T-helper 1 cell treated with Interleukin-12 subunit alpha and Interleukin-12 subunit beta and Interleukin-4 antibody, amounts not matched to agents 30 μg/mL and 1 μg/mL, for 36 hours (primary cell): Measurements from ENCODE around the gene ZNF182.
"Not testable (repeated sequence)": the region's sequence is repeated elsewhere in the genome, so short reads cannot be mapped to it uniquely, and the experiment has no call there.

ENCODE experiments used
- H3K27ac Mint-ChIP-seq: one replicate; pipeline ENCODE4 v1.8.0; 2021; ENCODE audit warnings: mild to moderate bottlenecking, mixed read lengths
- H3K27me3 Mint-ChIP-seq: one replicate; pipeline ENCODE4 v1.8.0; 2021; ENCODE audit warnings: low read depth, mixed read lengths
- H3K36me3 Mint-ChIP-seq: one replicate; pipeline ENCODE4 v1.8.0; 2021; ENCODE audit warnings: low read depth, mixed read lengths
- H3K4me1 Mint-ChIP-seq: one replicate; pipeline ENCODE4 v1.8.0; 2021; ENCODE audit warnings: low read depth, mixed read lengths
- H3K4me3 Mint-ChIP-seq: one replicate; pipeline ENCODE4 v1.8.0; 2021; ENCODE audit warnings: mild to moderate bottlenecking, moderate library complexity, mixed read lengths
- H3K9me3 Mint-ChIP-seq: one replicate; pipeline ENCODE4 v1.8.0; 2021; ENCODE audit warnings: mixed read lengths

ZNF182 gene

GRCh38 chrX:48019892-48020291, 16.1 kb upstream of the ZNF182 start:
- not testable (repeated sequence) for H3K4me1 Mint-ChIP-seq, H3K36me3 Mint-ChIP-seq, H3K27ac Mint-ChIP-seq, H3K9me3 Mint-ChIP-seq, H3K27me3 Mint-ChIP-seq, H3K4me3 Mint-ChIP-seq

- not testable (repeated sequence) for H3K36me3 Mint-ChIP-seq, H3K4me1 Mint-ChIP-seq, H3K27ac Mint-ChIP-seq, H3K9me3 Mint-ChIP-seq, H3K4me3 Mint-ChIP-seq, H3K27me3 Mint-ChIP-seq
Measured at GRCh38 chrX:48016583-48017310, 13.0 kb upstream of the ZNF182 start.

GRCh38 chrX:48009445-48009960, 5.7 kb upstream of the ZNF182 start:
- not testable (repeated sequence) for H3K4me3 Mint-ChIP-seq, H3K27ac Mint-ChIP-seq, H3K4me1 Mint-ChIP-seq, H3K9me3 Mint-ChIP-seq, H3K27me3 Mint-ChIP-seq, H3K36me3 Mint-ChIP-seq

GRCh38 chrX:48006688-48007087, 2.9 kb upstream of the ZNF182 start, which contains the start of gene SPACA5:
SPACA5 (plus strand) TSS chrX:48006988; CDS start chrX:48007803, 815 bp downstream.
- H3K4me3 Mint-ChIP-seq, H3K36me3 Mint-ChIP-seq, H3K27me3 Mint-ChIP-seq, H3K27ac Mint-ChIP-seq, H3K9me3 Mint-ChIP-seq: not testable (repeated sequence)
- peaks cover 14% of the 10 kb centered on the region for H3K4me1 Mint-ChIP-seq

GRCh38 chrX:48003367-48003757, 427 bp downstream of the ZNF182 start:
- Mint-ChIP-seq H3K9me3 (no peaks in the 10 kb centered on the region), H3K36me3 (peaks cover 22% of the 10 kb centered on the region), H3K4me3 (peak overlapping the region; percentile 99), H3K27ac (peak overlapping the region; percentile 99), H3K4me1 (peaks cover 19% of the 10 kb centered on the region), H3K27me3 (no peaks in the 10 kb centered on the region)

- no peak overlapping the region for H3K27ac Mint-ChIP-seq
- peaks cover 26% of the 10 kb centered on the region for H3K36me3 Mint-ChIP-seq
- H3K4me1 Mint-ChIP-seq, result peaks cover 19% of the 10 kb centered on the region
- H3K4me3 Mint-ChIP-seq, result peak overlapping the region; percentile 17
- no peaks in the 10 kb centered on the region for H3K27me3 Mint-ChIP-seq
- no peaks in the 10 kb centered on the region for H3K9me3 Mint-ChIP-seq
Measured at GRCh38 chrX:48002929-48003328, 860 bp downstream of the ZNF182 start.

GRCh38 chrX:48002319-48002718, 1.5 kb downstream of the ZNF182 start:
- no peak overlapping the region for H3K27ac Mint-ChIP-seq
- peak overlapping the region; percentile 40 for H3K4me3 Mint-ChIP-seq
- no peaks in the 10 kb centered on the region for H3K9me3 Mint-ChIP-seq
- H3K36me3 Mint-ChIP-seq, result peaks cover 26% of the 10 kb centered on the region
- no peaks in the 10 kb centered on the region for H3K27me3 Mint-ChIP-seq
- H3K4me1 Mint-ChIP-seq, result peaks cover 19% of the 10 kb centered on the region

- peaks cover 19% of the 10 kb centered on the region for H3K4me1 Mint-ChIP-seq
- no peak overlapping the region for H3K27ac Mint-ChIP-seq
- peaks cover 36% of the 10 kb centered on the region for H3K36me3 Mint-ChIP-seq
- no peak overlapping the region for H3K4me3 Mint-ChIP-seq
- peaks cover under 1% of the 10 kb centered on the region for H3K9me3 Mint-ChIP-seq
- H3K27me3 Mint-ChIP-seq, result no peaks in the 10 kb centered on the region
Measured at GRCh38 chrX:48001260-48001659, 2.5 kb downstream of the ZNF182 start.

GRCh38 chrX:47992669-47993068, 11.1 kb downstream of the ZNF182 start:
- Mint-ChIP-seq H3K9me3 (peaks cover 44% of the 10 kb centered on the region), H3K4me3 (no peak overlapping the region), H3K36me3 (peaks cover 75% of the 10 kb centered on the region), H3K27ac (no peak overlapping the region), H3K27me3 (no peaks in the 10 kb centered on the region), H3K4me1 (peaks cover 16% of the 10 kb centered on the region)

GRCh38 chrX:47992095-47992380, 11.8 kb downstream of the ZNF182 start:
- Mint-ChIP-seq H3K36me3 (peaks cover 78% of the 10 kb centered on the region), H3K27ac (no peak overlapping the region), H3K4me1 (peaks cover 16% of the 10 kb centered on the region), H3K27me3 (no peaks in the 10 kb centered on the region), H3K4me3 (no peak overlapping the region), H3K9me3 (peaks cover 49% of the 10 kb centered on the region)

- H3K9me3 Mint-ChIP-seq, result peaks cover 52% of the 10 kb centered on the region
- peaks cover 16% of the 10 kb centered on the region for H3K4me1 Mint-ChIP-seq
- no peaks in the 10 kb centered on the region for H3K27me3 Mint-ChIP-seq
- no peak overlapping the region for H3K4me3 Mint-ChIP-seq
- H3K27ac Mint-ChIP-seq, result no peak overlapping the region
- peaks cover 76% of the 10 kb centered on the region for H3K36me3 Mint-ChIP-seq
Measured at GRCh38 chrX:47991263-47992094, 12.3 kb downstream of the ZNF182 start.

- peaks cover 65% of the 10 kb centered on the region for H3K36me3 Mint-ChIP-seq
- no peaks in the 10 kb centered on the region for H3K27me3 Mint-ChIP-seq
- no peak overlapping the region for H3K27ac Mint-ChIP-seq
- H3K9me3 Mint-ChIP-seq, result peaks cover 61% of the 10 kb centered on the region
- H3K4me1 Mint-ChIP-seq, result no peaks in the 10 kb centered on the region
- no peak overlapping the region for H3K4me3 Mint-ChIP-seq
Measured at GRCh38 chrX:47976254-47977151, 27.3 kb downstream of the ZNF182 start.

- Mint-ChIP-seq H3K4me3 (no peak overlapping the region), H3K9me3 (peaks cover 57% of the 10 kb centered on the region), H3K36me3 (peaks cover 38% of the 10 kb centered on the region), H3K27me3 (no peaks in the 10 kb centered on the region), H3K4me1 (no peaks in the 10 kb centered on the region), H3K27ac (no peak overlapping the region)
Measured at GRCh38 chrX:47973235-47973634, 30.6 kb downstream of the ZNF182 start.

GRCh38 chrX:47965526-47965925, 38.3 kb downstream of the ZNF182 start:
- not testable (repeated sequence) for H3K27me3 Mint-ChIP-seq, H3K36me3 Mint-ChIP-seq, H3K4me1 Mint-ChIP-seq, H3K27ac Mint-ChIP-seq, H3K4me3 Mint-ChIP-seq
- H3K9me3 Mint-ChIP-seq, result peaks cover 28% of the 10 kb centered on the region
